SIG-M5 treated with dmso at 0.1 percent for 504 hours (cell line): ENCODE measurements around the gene CORO7.

Experiments
- DNase-seq: peaks from one replicate; lab custom pipeline; 2025; ENCODE audit not compliant: unreplicated experiment; lab: John Stamatoyannopoulos, UW

Gene CORO7

GRCh38 chr16:4373356-4373908 is 43.0 kb downstream of the CORO7 start:
- no peak for DNase-seq

GRCh38 chr16:4372578-4373355 is 43.6 kb downstream of the CORO7 start:
- no peak for DNase-seq

- no peak for DNase-seq
Observed at GRCh38 chr16:4372001-4372577, 44.3 kb downstream of the CORO7 start.

- no peak for DNase-seq
Observed at GRCh38 chr16:4371357-4372000, 44.9 kb downstream of the CORO7 start, which contains the start of gene VASN. Gene VASN, plus strand, starts transcription at chr16:4371848. Its CDS starts 9,030 bp downstream, at chr16:4380878.

- DNase-seq, result no peak
Observed at GRCh38 chr16:4370570-4371356, 45.6 kb downstream of the CORO7 start.

- no peak for DNase-seq
Observed at GRCh38 chr16:4370151-4370550, 46.2 kb downstream of the CORO7 start.

- DNase-seq, result no peak
Observed at GRCh38 chr16:4369007-4369733, 47.2 kb downstream of the CORO7 start.

- no peak for DNase-seq
Observed at GRCh38 chr16:4367393-4367856, 49.0 kb downstream of the CORO7 start.

GRCh38 chr16:4366016-4366415 is 50.4 kb downstream of the CORO7 start:
- no peak for DNase-seq

GRCh38 chr16:4365615-4366014 is 50.8 kb downstream of the CORO7 start:
- DNase-seq, result no peak

GRCh38 chr16:4365014-4365406 is 51.4 kb downstream of the CORO7 start:
- DNase-seq, result no peak

- no peak for DNase-seq
Observed at GRCh38 chr16:4364196-4365013, 52.0 kb downstream of the CORO7 start.

GRCh38 chr16:4362476-4363135 is 53.8 kb downstream of the CORO7 start:
- DNase-seq, result no peak

- DNase-seq, result no peak
Observed at GRCh38 chr16:4361944-4362311, 54.5 kb downstream of the CORO7 start.

- DNase-seq, result no peak
Observed at GRCh38 chr16:4361033-4361943, 55.1 kb downstream of the CORO7 start.

GRCh38 chr16:4360538-4361021 is 55.8 kb downstream of the CORO7 start:
- no peak for DNase-seq

- DNase-seq, result no peak
Observed at GRCh38 chr16:4359914-4360313, 56.5 kb downstream of the CORO7 start.
